Activated naive CD8-positive, alpha-beta T cell treated with anti-CD3 and anti-CD28 coated beads, Interleukin-2, amount 50 U/mL, for 16 hours (primary cell): ENCODE results near the gene NAA10.

ENCODE experiments used
- DNase-seq: peaks from one replicate; pipeline ENCODE4 v3.0.0-alpha.2; 2020; ENCODE audit warnings: low read depth, low spot score

The NAA10 gene

DNA sequence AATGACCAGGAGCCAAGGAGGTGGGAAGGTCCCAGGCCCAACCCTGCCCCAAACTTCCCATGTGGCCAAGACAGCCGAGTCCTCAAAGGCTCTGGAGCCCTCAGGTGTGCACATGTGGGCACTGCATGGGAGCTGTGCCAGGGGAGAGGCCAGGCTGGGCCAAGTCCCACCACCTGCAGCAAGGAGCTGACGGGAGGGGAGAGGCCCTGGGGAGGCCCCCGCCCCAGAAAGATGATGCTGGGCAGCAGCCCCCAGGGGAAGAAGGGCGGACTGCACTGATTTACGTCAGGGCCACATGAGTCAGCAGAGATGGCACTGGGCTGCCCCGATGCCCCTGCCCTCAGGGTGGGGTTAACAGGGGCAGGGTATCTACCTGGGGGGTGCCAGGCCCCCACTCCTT is 50.2 kb downstream of the NAA10 start:
- DNase-seq, result no peak

DNA sequence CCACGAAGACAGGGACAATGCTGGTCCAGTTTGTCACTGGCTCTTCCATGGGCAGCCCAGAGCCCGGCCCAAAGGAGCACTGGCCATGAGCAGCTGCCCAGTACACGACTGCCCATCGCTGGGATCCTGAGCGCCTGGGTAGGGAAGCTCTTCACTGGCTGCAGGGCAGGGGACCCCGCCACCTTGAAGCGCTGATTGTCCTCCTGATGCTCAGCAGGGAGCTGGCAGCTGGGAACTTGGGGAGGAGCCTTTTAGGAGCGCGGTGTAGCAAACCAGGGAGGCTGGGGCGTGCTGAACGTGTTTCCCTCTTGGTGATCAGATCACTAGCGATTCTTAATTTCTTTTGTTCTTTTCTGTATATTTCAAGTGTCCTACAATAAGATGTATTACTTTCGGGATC is 50.7 kb downstream of the NAA10 start:
- no peak for DNase-seq

- DNase-seq, result no peak
Measured at GRCh38 chrX:153883163-153883843, 51.5 kb downstream of the NAA10 start.

DNA sequence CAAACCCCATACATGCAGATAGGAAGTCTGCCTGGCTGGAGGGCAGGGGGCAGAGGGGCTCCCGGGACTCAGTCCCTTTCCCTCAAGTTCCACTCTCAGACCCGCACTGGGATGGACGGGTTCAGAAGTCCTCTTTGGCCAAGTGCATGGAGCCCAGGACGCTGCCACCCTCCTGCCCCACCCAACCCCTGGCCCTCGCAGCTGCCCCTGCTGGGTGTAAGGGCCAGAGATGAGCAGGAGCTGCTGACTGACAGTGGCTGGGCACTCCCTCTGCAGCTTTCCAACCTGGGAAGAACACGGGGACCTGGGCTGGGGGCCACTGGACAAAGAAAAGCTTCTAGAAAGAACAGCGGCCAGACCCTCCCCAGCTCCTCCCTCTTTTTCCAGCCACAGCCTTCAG is 52.3 kb downstream of the NAA10 start:
- DNase-seq, result no peak

GRCh38 chrX:153882086-153882498 is 52.7 kb downstream of the NAA10 start:
- no peak for DNase-seq

DNA sequence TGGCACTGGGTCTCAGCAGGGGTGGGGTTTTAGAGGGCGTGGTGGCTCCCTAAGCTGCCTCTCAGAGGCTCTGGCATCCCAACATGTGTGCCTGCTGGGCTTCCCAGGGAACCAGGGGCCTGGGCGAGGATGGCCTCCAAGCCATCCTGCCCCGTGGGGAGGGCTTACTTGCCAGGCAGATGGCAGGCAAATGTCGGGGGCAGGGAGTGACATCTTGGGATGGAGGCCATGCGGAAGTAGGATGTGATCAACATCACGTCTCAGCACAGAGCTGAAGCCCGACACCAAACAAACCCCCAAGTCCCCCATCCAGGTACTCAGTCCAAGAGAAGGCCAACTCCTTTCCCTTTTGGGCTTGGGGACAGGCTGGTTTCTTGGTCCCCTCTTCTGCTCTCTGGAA is 53.6 kb downstream of the NAA10 start:
- DNase-seq, result no peak

DNA sequence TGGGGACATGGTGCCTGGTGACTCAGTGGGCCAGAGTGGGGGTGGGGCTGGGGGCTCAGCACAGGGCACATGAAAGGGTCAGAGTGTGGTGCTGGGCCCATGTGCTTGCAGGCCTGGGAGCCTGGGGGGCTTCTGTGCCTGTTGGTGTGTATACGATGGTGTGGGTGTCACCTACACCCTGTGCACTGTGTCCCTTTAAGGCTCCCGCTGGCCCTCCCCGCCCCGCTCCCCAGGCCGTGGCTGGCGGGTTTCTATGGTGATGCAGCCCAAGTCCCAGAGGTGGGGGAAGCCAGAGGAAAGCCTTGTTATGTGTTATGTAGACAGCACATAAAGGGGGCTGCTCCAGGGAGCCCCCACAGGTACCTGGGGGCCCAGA is 54.4 kb downstream of the NAA10 start:
- DNase-seq, result no peak

- DNase-seq, result no peak
Measured at GRCh38 chrX:153879741-153880439, 54.9 kb downstream of the NAA10 start.
